ENCODE measurements around the gene SYNPO2L. TPM values are rescaled to one million over a fixed set of nuclear protein-coding genes. Genes with fewer than 3 reads are reported as not detected.

SYNPO2L gene
- total and polyA plus RNA-seq, 2 donors (not counting 1 experiment from before 2014, with no cell fraction given), result 0.07 TPM; not detected in 1

DNA sequence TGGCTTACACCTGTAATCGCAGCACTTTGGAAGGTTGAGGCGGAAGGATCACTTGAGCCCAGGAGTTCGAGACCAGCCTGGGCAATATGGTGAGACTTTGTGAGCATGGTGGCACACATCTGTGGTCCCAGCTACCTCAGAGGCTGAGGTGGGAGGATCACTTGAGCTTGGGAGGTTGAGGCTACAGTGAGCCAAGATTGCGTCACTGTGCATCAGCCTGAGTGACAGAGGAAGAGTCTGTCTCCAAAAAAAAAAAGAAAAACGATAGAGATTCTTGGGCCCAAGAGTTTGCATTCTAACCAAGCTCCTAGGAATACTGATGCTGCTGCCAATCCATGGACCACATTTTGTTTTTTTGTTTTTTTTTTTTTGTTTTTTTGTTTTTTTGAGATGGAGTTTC lies 26.7 kb downstream of the SYNPO2L start:
- ChIA-PET POLR2A (interaction anchor here (0.5 kb wide), 1 partner anchor 392 kb away, joined by 5 read pairs; no protein-coding TSS in a partner anchor), CTCF (interaction anchor here (0.7 to 2.5 kb wide), 4 partner anchors 14 to 170 kb away, joined by 3 to 14 read pairs (median 4); no protein-coding TSS in a partner anchor)
- H3K27ac ChIP-seq (ENCODE audit: low read length in 2 of 2), result no peak overlapping the region
- H3K4me2 ChIP-seq (replicated peaks; ENCODE audit: low read depth, low read length, poor library complexity, severe bottlenecking), result no peak overlapping the region
- no peak overlapping the region for H3K27ac Mint-ChIP-seq
- H3K79me2 ChIP-seq (ENCODE audit: control insufficient read depth, insufficient read depth, low read length), result peaks cover 9% of the 10 kb centered on the region
- ATAC-seq (ENCODE audit: low read depth) (no peak), DNase-seq (no peak)
- H3K4me1 Mint-ChIP-seq, result peaks cover 16% of the 10 kb centered on the region
- no peak overlapping the region for H3K4me3 ChIP-seq (ENCODE audit: control extremely low read depth in 1 of 5, extremely low read depth in 1 of 5, insufficient read depth in 1 of 5, low read depth in 2 of 5, low read length in 4 of 5)
- TF ChIP-seq EZH2 (IDR thresholded peaks at IDR 0.05; ENCODE audit: borderline replicate concordance, insufficient read depth, low read depth, low read length, poor library complexity, severe bottlenecking), result no peak
- TF ChIP-seq, protein P1, sequence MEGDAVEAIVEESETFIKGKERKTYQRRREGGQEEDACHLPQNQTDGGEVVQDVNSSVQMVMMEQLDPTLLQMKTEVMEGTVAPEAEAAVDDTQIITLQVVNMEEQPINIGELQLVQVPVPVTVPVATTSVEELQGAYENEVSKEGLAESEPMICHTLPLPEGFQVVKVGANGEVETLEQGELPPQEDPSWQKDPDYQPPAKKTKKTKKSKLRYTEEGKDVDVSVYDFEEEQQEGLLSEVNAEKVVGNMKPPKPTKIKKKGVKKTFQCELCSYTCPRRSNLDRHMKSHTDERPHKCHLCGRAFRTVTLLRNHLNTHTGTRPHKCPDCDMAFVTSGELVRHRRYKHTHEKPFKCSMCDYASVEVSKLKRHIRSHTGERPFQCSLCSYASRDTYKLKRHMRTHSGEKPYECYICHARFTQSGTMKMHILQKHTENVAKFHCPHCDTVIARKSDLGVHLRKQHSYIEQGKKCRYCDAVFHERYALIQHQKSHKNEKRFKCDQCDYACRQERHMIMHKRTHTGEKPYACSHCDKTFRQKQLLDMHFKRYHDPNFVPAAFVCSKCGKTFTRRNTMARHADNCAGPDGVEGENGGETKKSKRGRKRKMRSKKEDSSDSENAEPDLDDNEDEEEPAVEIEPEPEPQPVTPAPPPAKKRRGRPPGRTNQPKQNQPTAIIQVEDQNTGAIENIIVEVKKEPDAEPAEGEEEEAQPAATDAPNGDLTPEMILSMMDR (IDR thresholded peaks at IDR 0.05), result no peak
- peaks cover 11% of the 10 kb centered on the region in 2 donors for H3K4me1 ChIP-seq (ENCODE audit: control insufficient read depth in 2 of 2, insufficient read depth in 2 of 2, low read length in 2 of 2)
- no peak overlapping the region for H3K9ac ChIP-seq (ENCODE audit: low read length)
- no peaks in the 10 kb centered on the region for H4K20me1 ChIP-seq (ENCODE audit: control insufficient read depth, insufficient read depth, low read length, poor library complexity, severe bottlenecking)
- H2AFZ ChIP-seq (ENCODE audit: insufficient read depth, low read depth, low read length, poor library complexity, severe bottlenecking), result no peak overlapping the region
- no peak overlapping the region for H3K4me3 Mint-ChIP-seq
- no peaks in the 10 kb centered on the region for H3K36me3 ChIP-seq (replicated peaks in 1 of 2; ENCODE audit: control extremely low read depth in 1 of 2, control insufficient read depth in 1 of 2, extremely low read depth in 1 of 2, insufficient read depth in 2 of 2, low read length in 1 of 2)
- intact Hi-C loops (cut with micrococcal nuclease), result loop anchor here (10.0 kb wide), 1 partner anchor 246 kb away; the partner anchor contains the start of gene CAMK2G
- no peaks in the 10 kb centered on the region for H3K9me3 Mint-ChIP-seq (ENCODE audit: insufficient read depth)
- WGBS (ENCODE audit: insufficient coverage), result 97% methylated on average over 4 of the region's 5 CpGs
- no peaks in the 10 kb centered on the region for H3K27me3 ChIP-seq (replicated peaks in 1 of 4; ENCODE audit: control extremely low read depth in 1 of 4, control insufficient read depth in 3 of 4, insufficient read depth in 4 of 4, low read length in 3 of 4)
- no peaks in the 10 kb centered on the region for H3K27me3 Mint-ChIP-seq
- no peaks in the 10 kb centered on the region for H3K9me3 ChIP-seq (ENCODE audit: control extremely low read depth in 1 of 3, control insufficient read depth in 2 of 3, insufficient read depth in 1 of 3, low read length in 2 of 3)

DNA sequence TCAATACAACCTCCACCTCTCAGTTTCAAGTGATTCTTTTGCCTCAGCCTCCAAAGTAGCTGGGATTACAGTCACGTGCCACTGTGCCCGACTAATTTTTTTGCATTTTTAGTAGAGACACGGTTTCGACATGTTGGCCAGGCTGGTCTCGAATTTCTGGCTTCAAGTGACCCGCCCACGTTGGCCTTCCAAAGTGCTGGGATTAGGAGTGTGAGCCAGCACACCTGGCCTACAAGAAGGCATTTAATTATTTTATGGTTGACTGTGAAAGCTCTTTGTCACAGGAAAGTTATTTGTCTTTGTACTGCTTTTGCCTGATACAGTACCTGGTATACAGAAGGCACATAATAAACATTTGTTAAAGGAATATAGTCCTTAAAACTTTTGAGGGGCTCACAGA lies 27.4 kb downstream of the SYNPO2L start:
- Mint-ChIP-seq H3K27me3 (no peaks in the 10 kb centered on the region), H3K4me3 (no peak overlapping the region), H3K27ac (no peak overlapping the region), H3K9me3 (ENCODE audit: insufficient read depth) (no peaks in the 10 kb centered on the region), H3K4me1 (peaks cover 16% of the 10 kb centered on the region)
- TF ChIP-seq, protein P1 (IDR thresholded peaks at IDR 0.05), result no peak
- TF ChIP-seq EZH2 (IDR thresholded peaks at IDR 0.05; ENCODE audit: borderline replicate concordance, insufficient read depth, low read depth, low read length, poor library complexity, severe bottlenecking), result no peak
- Histone ChIP-seq H4K20me1 (ENCODE audit: control insufficient read depth, insufficient read depth, low read length, poor library complexity, severe bottlenecking) (no peaks in the 10 kb centered on the region), H3K9ac (ENCODE audit: low read length) (no peak overlapping the region), H2AFZ (ENCODE audit: insufficient read depth, low read depth, low read length, poor library complexity, severe bottlenecking) (no peak overlapping the region), H3K36me3 (replicated peaks in 1 of 2; ENCODE audit: control extremely low read depth in 1 of 2, control insufficient read depth in 1 of 2, extremely low read depth in 1 of 2, insufficient read depth in 2 of 2, low read length in 1 of 2) (no peaks in the 10 kb centered on the region), H3K27me3 (replicated peaks in 1 of 4; ENCODE audit: control extremely low read depth in 1 of 4, control insufficient read depth in 3 of 4, insufficient read depth in 4 of 4, low read length in 3 of 4) (no peaks in the 10 kb centered on the region), H3K27ac (ENCODE audit: low read length in 2 of 2) (no peak overlapping the region), H3K4me2 (replicated peaks; ENCODE audit: low read depth, low read length, poor library complexity, severe bottlenecking) (no peak overlapping the region), H3K4me3 (ENCODE audit: control extremely low read depth in 1 of 5, extremely low read depth in 1 of 5, insufficient read depth in 1 of 5, low read depth in 2 of 5, low read length in 4 of 5) (no peak overlapping the region), H3K9me3 (ENCODE audit: control extremely low read depth in 1 of 3, control insufficient read depth in 2 of 3, insufficient read depth in 1 of 3, low read length in 2 of 3) (no peaks in the 10 kb centered on the region), H3K4me1 (ENCODE audit: control insufficient read depth in 2 of 2, insufficient read depth in 2 of 2, low read length in 2 of 2) (peaks cover 11% of the 10 kb centered on the region in 2 donors), H3K79me2 (ENCODE audit: control insufficient read depth, insufficient read depth, low read length) (peaks cover 9% of the 10 kb centered on the region)
- POLR2A ChIA-PET, result no interaction called here
- no peak for ATAC-seq (ENCODE audit: low read depth)
- CTCF ChIA-PET, result interaction anchor here (2.5 kb wide), 1 partner anchor 15 kb away, joined by 14 read pairs; no protein-coding TSS in a partner anchor
- intact Hi-C loops (cut with micrococcal nuclease), result loop anchor here (10.0 kb wide), 1 partner anchor 246 kb away; the partner anchor contains the start of gene CAMK2G
- no peak for DNase-seq
- WGBS (ENCODE audit: insufficient coverage), result 96% methylated on average over 7 of the region's 7 CpGs
